NOMO-1 treated with DMSO at 0.1 percent for 48 hours (cell line): ENCODE results near the gene PPP1R9B.

ENCODE experiments used
- DNase-seq: peaks from one replicate; lab custom pipeline; 2025; ENCODE audit not compliant: unreplicated experiment; lab: John Stamatoyannopoulos, UW

The PPP1R9B gene

GRCh38 chr17:50094753-50095619 lies 55.5 kb downstream of the PPP1R9B start, which contains the start of gene PDK2:
Gene PDK2 (plus strand): TSS chr17:50095351. CDS start chr17:50095436, 85 bp downstream.
- DNase-seq: peak; percentile 97

GRCh38 chr17:50094243-50094752 lies 56.2 kb downstream of the PPP1R9B start:
- peak; percentile 48 for DNase-seq

- no peak for DNase-seq
Observed at GRCh38 chr17:50093807-50094206, 56.7 kb downstream of the PPP1R9B start.

- no peak for DNase-seq
Observed at GRCh38 chr17:50093246-50093645, 57.2 kb downstream of the PPP1R9B start.

- DNase-seq: no peak
Observed at GRCh38 chr17:50091918-50092285, 58.6 kb downstream of the PPP1R9B start.

GRCh38 chr17:50090971-50091917 lies 59.2 kb downstream of the PPP1R9B start:
- DNase-seq: no peak

- no peak for DNase-seq
Observed at GRCh38 chr17:50090071-50090470, 60.4 kb downstream of the PPP1R9B start.

- no peak for DNase-seq
Observed at GRCh38 chr17:50088952-50089825, 61.3 kb downstream of the PPP1R9B start.

- no peak for DNase-seq
Observed at GRCh38 chr17:50087912-50088405, 62.5 kb downstream of the PPP1R9B start.

GRCh38 chr17:50087246-50087911 lies 63.1 kb downstream of the PPP1R9B start:
- peak; percentile 55 for DNase-seq
